Nephron progenitor cell (in vitro differentiated cells): ENCODE measurements around the gene KLHL10.
A peak's percentile ranks its signal among the peaks of the same experiment; 100 is the strongest.

Experiments used
- DNase-seq: peaks from one replicate; pipeline ENCODE4 v3.0.0; 2021
- H3K27ac Mint-ChIP-seq: 2 replicates; pipeline ENCODE4 v1.8.0; 2021; ENCODE audit warnings: mild to moderate bottlenecking, moderate library complexity, mixed read lengths
- H3K27me3 Mint-ChIP-seq: 2 replicates; pipeline ENCODE4 v1.8.0; 2021; ENCODE audit warnings: mild to moderate bottlenecking, low read depth, mixed read lengths; ENCODE audit not compliant: poor library complexity
- H3K36me3 Mint-ChIP-seq: 2 replicates; pipeline ENCODE4 v1.8.0; 2021; ENCODE audit warnings: low read depth, mixed read lengths
- H3K4me1 Mint-ChIP-seq: 2 replicates; pipeline ENCODE4 v1.8.0; 2021; ENCODE audit warnings: mixed read lengths
- H3K4me3 Mint-ChIP-seq: 2 replicates; pipeline ENCODE4 v1.8.0; 2021; ENCODE audit warnings: mild to moderate bottlenecking, moderate library complexity, mixed read lengths
- H3K9me3 Mint-ChIP-seq: 2 replicates; pipeline ENCODE4 v1.8.0; 2021; ENCODE audit warnings: mild to moderate bottlenecking, moderate library complexity, mixed read lengths
- TF ChIP-seq, protein P1 (sequence below): fragments of 200-600 bp; sonication (generic); IDR thresholded peaks from 2 replicates; pipeline ENCODE4 v1.5.0; 2021; ENCODE audit warnings: antibody characterized with exemption

Gene KLHL10

DNA sequence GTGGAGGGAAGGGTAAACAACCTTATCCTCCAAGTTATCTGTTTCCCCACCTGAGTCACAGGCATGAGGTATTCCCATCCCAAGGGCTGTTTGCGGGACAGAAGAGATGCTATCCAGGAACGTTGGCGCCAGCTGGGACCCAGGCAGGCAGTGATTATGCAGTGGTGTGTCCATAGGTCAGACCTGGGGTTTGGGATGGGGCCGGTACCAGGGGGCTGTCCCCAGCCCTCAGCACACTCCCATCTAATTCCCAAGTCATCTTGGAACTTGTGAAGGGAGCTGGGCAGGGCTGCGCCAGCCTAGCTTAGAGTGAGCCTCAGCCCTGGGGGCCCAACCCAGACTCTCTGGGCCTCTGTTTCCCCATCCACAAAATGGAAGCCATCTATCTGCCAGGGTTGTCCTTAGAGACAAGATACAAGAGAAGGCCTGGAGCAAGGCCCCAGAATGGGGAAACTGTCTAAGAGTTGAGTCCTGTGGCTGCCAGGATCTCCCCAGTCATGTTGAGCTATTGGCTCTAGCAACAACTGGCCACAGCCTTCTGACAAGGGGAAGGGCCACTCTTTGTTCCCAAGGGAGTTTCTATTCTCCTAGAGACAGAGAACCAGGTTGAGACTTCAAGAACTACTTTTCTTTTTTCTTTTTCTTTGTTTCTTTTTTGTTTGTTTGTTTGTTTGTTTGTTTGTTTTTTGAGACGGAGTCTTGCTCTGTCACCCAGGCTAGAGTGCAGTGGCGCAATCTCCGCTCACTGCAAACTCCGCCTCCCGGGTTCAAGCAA is 41.3 kb upstream of the KLHL10 start:
- TF ChIP-seq, protein P1, sequence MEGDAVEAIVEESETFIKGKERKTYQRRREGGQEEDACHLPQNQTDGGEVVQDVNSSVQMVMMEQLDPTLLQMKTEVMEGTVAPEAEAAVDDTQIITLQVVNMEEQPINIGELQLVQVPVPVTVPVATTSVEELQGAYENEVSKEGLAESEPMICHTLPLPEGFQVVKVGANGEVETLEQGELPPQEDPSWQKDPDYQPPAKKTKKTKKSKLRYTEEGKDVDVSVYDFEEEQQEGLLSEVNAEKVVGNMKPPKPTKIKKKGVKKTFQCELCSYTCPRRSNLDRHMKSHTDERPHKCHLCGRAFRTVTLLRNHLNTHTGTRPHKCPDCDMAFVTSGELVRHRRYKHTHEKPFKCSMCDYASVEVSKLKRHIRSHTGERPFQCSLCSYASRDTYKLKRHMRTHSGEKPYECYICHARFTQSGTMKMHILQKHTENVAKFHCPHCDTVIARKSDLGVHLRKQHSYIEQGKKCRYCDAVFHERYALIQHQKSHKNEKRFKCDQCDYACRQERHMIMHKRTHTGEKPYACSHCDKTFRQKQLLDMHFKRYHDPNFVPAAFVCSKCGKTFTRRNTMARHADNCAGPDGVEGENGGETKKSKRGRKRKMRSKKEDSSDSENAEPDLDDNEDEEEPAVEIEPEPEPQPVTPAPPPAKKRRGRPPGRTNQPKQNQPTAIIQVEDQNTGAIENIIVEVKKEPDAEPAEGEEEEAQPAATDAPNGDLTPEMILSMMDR, result no peak
- Mint-ChIP-seq H3K27ac (no peak overlapping the region), H3K4me3 (no peak overlapping the region), H3K27me3 (peaks cover 8% of the 10 kb centered on the region), H3K9me3 (no peaks in the 10 kb centered on the region), H3K4me1 (peaks cover 79% of the 10 kb centered on the region), H3K36me3 (no peaks in the 10 kb centered on the region)
- DNase-seq, result no peak

DNA sequence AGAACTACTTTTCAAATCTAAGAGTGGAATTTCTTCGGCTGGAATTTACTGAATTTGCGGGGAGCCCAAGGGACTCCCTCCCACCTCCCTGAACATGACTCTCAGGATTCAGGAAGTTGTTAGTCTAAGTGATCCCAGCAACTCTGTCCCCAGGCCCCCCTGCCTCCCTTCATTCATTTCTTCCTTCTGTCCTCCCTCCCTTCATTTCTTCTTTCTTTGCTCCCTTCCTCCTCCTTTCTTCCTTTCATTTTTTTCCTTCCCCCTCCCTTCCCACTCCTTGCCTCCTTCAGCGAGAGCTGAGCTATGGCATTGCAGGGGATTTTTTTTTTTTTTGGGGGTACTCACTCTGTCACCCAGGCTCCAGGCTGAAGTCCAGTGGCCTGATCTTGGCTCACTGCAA is 40.2 kb upstream of the KLHL10 start:
- H3K9me3 Mint-ChIP-seq, result no peaks in the 10 kb centered on the region
- peak overlapping the region; percentile 25 for H3K27ac Mint-ChIP-seq
- H3K4me1 Mint-ChIP-seq, result peaks cover 75% of the 10 kb centered on the region
- H3K27me3 Mint-ChIP-seq, result peaks cover 8% of the 10 kb centered on the region
- TF ChIP-seq, protein P1, result no peak
- peaks cover 5% of the 10 kb centered on the region for H3K36me3 Mint-ChIP-seq
- DNase-seq, result no peak
- H3K4me3 Mint-ChIP-seq, result no peak overlapping the region

DNA sequence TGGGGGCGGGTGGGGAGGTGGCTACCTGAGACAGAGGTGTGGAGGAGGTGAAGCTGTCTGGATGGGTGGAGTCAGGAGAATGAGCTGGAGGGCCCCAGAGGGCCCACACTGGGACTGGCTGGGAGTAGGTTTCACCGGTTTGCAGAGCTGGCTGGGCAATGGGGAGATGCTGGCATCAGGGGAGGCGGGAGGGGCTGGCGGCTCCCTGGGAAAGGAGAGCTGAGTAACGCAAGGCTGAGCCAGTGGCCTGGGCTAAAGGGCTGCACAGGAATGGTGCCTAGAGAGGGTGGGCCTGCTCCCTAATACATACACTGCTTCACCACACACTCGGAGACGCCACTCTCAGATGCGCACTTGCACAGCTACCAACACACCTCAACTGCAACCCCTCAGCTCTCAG is 38.3 kb upstream of the KLHL10 start:
- Mint-ChIP-seq H3K4me1 (peaks cover 65% of the 10 kb centered on the region), H3K4me3 (peak overlapping the region; percentile 35), H3K27ac (no peak overlapping the region), H3K27me3 (peaks cover 4% of the 10 kb centered on the region), H3K9me3 (no peaks in the 10 kb centered on the region), H3K36me3 (peaks cover 12% of the 10 kb centered on the region)
- DNase-seq, result no peak
- TF ChIP-seq, protein P1, result no peak

DNA sequence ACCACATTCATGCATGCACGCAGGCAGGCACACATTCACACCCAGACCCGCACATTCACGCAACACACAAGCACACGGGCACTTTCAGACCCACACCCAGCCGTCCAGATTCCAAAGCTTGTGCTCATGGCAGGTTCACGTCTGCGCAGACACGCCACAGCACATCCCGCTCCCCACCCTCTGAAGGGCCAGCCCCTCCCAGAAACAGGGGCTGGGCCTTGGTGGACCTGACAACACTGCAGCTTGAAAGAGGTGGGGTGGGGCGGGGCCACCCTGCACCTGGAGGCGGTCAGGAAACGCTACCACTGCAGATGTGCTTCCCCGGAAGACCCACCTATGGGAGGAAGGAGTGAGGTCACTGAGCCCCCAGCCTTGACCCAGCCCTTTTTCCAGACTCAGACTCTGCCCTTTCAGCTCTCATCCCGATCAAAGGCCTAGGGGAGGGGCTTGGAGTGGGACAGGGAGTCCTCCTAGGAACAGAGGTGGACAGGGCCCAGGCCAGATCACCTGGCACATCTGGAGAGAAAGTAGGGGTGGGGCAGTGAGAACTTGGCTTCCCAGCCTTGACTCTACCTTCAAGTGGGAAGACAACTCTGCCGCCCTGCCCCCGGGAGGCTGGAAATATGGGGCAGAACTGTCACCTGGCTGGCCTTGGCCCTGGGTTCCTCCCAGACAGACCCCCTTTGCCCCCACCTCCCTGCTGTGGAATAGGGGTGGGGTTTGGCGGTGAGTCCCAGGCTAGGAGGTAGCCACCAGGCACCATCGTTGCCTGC is 36.8 kb upstream of the KLHL10 start:
- Mint-ChIP-seq H3K27ac (peak overlapping the region; percentile 99), H3K4me3 (peak overlapping the region; percentile 72), H3K27me3 (peaks cover 4% of the 10 kb centered on the region), H3K36me3 (peaks cover 19% of the 10 kb centered on the region), H3K9me3 (no peaks in the 10 kb centered on the region), H3K4me1 (peaks cover 51% of the 10 kb centered on the region)
- peak; percentile 49 for DNase-seq
- TF ChIP-seq, protein P1, result no peak

DNA sequence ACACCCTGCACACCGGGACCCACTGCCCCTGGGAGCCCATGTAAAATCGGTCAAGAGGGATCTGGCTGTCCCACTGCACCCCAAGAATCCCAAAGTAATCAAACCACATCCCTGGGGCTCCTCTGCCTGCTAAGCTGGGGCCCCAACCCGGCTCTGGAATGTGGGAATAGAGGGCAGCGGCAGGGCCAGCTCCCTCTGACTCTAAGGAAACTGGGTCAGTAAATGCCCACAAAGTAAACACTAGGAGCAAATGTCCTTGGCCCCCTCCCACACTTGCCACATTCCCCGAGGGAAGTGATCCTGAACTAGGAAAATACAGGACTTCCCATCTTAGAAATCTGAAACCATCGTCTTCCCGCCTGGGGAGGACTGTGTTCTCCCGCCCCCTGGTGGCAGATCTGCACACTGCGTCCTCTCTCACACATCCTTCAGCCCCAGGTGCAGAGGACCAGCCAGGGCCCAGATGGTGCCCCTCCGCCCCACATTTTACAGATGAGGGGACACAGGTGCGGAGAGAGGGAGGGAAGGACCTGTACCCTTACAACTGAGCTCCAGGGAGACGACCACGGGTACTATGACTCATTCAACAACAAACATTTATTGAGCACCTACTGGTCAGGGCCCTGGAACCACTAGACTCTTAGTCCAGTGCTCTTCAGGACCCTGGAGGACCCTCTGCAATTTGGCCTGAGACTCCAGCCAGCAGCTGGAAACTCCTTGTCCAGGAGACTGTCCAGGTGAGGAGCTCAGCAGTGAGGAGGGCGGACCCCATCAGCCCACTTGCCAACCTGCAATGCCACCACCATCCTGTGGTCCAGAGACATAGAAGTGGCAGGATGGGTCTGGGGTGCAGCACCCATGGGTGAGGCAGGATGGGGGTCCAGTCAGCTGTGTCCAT is 36.0 kb upstream of the KLHL10 start:
- Mint-ChIP-seq H3K27ac (peak overlapping the region; percentile 99), H3K4me1 (peaks cover 43% of the 10 kb centered on the region), H3K27me3 (peaks cover 4% of the 10 kb centered on the region), H3K9me3 (no peaks in the 10 kb centered on the region), H3K4me3 (peak overlapping the region; percentile 72), H3K36me3 (peaks cover 27% of the 10 kb centered on the region)
- DNase-seq, result peak; percentile 95
- TF ChIP-seq, protein P1, result peak; percentile 98
